HG03135 (cell line): ENCODE measurements around the gene SHE.

Source experiments
- ATAC-seq: cut with Tn5 transposase; IDR thresholded peaks from one replicate; pipeline ENCODE4 v1.9.1; 2021; ENCODE audit warnings: mild to moderate bottlenecking, moderate library complexity; ENCODE audit not compliant: unreplicated experiment

SHE gene

GRCh38 chr1:154481053-154481452, 21.2 kb downstream of the SHE start:
- ATAC-seq, result no peak

DNA sequence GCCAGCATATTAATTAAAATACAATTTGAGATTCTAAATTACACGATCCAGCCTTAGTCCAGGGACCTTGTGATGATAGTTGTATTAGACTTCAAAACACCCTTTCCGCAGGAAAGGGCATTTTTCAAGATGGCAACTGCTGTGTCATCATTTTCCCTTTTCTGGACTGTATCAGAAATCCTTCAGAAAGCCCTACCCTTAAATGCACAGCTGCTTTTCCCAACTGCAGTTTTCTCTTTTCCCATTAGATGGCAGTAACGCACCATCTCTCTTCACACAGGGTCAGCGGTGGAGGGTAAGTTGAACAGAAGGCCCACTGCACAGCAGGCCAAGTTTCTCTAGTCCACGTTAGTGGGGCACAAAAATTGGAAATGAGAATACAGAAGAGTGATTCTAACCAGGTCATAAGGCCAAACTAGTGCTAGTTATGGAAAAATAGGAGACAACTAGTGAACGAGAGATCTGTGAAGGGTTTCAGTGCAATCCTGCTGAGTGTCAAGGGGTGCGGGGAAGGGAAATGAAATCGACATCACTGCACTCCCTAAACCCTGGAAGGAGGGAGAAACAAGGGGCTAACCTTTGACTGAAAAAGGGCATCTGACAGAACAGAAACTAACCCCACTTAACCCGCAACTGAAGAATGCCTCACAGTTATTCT, 22.3 kb downstream of the SHE start:
- ATAC-seq, result no peak

DNA sequence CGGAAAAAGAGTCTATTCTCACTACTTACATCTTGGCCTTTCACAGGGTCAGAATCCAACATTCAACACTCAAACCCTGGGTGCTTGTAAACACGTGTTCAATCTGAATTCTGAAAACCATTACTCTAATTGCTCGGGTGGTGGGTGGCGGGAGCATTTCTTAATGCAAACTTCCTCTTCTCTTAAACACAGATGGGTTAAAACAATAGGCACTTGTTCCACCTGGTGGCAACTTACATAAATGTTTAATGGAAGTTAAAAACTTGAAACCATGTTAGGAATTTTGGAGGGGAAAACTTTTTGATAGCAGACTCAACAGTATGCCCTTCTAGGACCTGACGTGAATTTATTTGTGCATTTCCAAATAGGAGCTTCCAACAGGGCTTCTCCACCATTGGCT, 23.6 kb downstream of the SHE start:
- ATAC-seq, result no peak

GRCh38 chr1:154478013-154478412, 24.2 kb downstream of the SHE start:
- ATAC-seq, result no peak

- no peak for ATAC-seq
Observed at GRCh38 chr1:154476791-154477190, 25.4 kb downstream of the SHE start.

GRCh38 chr1:154474802-154475201, 27.4 kb downstream of the SHE start:
- ATAC-seq, result no peak

DNA sequence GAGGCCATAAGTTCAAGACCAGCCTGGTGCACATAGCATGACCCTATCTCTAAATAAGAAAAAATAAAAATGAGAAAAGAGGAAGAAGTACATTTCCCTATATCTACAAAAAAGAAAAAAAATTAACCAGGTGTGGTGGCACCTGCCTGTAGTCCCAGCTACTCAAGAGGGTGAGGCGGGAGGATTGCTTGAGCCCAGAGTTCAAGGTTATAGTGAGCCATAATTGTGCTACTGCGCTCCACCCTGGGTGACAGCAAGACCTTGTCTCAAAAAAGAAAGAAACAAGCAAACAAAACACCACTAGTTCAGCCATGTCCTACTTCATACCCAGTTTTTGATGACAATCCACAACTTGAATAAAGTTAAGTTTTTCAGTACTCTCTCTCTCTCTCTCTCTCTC, 30.9 kb downstream of the SHE start:
- no peak for ATAC-seq

GRCh38 chr1:154469844-154470560, 32.2 kb downstream of the SHE start:
- no peak for ATAC-seq

- ATAC-seq, result no peak
Observed at GRCh38 chr1:154468535-154469250, 33.5 kb downstream of the SHE start.

GRCh38 chr1:154467434-154468102, 34.6 kb downstream of the SHE start:
- no peak for ATAC-seq

- no peak for ATAC-seq
Observed at GRCh38 chr1:154466921-154467417, 35.2 kb downstream of the SHE start.

GRCh38 chr1:154466206-154466605, 36.0 kb downstream of the SHE start:
- ATAC-seq, result no peak

GRCh38 chr1:154465621-154466195, 36.5 kb downstream of the SHE start:
- no peak for ATAC-seq

GRCh38 chr1:154463512-154463990, 38.7 kb downstream of the SHE start:
- ATAC-seq, result no peak

DNA sequence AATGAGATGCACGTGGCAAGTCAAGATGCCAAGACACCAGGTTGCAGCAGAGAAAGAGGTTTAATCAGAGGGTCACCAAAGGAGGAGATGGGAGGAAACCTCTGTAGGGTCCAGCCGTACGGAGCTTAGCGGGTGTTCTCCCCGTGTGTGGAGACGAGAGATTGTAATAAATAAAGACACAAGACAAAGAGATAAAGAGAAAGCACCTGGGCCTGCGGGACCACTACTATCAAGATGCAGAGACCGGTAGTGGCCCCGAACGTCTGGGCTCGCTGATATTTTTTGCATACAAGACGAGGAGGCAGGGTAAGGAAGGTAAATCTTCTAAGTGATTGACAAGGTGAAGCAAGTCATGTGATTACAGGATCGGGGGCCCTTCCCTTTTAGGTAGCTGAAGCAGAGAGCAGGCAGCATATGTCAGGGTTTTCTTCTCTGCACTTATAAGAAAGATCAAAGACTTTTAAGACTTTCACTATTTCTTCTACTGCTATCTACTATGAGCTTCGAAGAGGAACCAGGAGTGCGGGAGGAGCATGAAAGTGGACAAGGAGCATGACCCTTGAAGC, 41.4 kb downstream of the SHE start:
- no peak for ATAC-seq

- no peak for ATAC-seq
Observed at GRCh38 chr1:154459080-154459479, 43.1 kb downstream of the SHE start.

GRCh38 chr1:154456631-154457030, 45.6 kb downstream of the SHE start:
- ATAC-seq, result no peak

DNA sequence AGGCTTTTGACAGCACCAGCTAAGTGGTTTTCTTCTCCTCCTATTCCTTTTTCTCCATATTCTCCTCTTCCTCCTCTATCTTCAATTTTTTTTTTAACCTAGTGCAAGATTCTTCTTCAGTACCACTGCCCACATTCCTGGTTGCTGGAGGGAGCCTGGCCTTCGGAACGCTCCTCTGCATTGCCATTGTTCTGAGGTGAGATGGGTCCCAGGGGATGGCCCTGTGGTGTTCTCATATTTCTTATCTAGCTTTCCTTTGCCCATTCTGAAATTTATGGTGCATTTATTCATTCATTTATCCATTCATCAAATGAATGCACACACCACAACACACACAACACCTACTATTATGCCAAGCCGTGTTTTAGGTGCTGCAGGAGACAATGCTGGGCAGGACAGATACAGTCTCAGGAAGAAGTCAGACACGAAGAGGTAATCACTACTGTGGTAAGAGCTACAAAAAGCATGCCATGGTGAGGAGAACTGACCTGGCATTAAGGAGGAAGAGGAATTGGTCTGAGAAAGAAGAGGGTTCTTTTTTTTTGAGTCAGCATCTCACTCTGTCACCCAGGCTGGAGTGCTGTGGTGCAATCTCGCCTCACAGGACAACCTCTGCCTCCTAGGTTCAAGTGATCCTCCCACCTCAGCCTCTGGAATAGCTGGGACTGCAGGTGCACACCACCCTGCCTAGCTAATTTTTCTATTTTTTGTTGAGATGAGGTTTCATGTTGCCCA, 47.7 kb downstream of the SHE start:
- no peak for ATAC-seq

GRCh38 chr1:154453574-154454352, 48.4 kb downstream of the SHE start:
- no peak for ATAC-seq
